Hematopoietic multipotent progenitor cell treated with erythropoietin and hydrocortisone succinate and interleukin-3 and kit ligand, for 4 days (in vitro differentiated cells): ENCODE results near the gene PARP15.
A peak's percentile ranks its signal among the peaks of the same experiment; 100 is the strongest.
"Not testable (repeated sequence)": the region's sequence is repeated elsewhere in the genome, so short reads cannot be mapped to it uniquely, and the experiment has no call there.

Experiments
- DNase-seq: peaks from one replicate; pipeline ENCODE4 v3.0.0-alpha.2; 2015

The PARP15 gene

GRCh38 chr3:122577409-122578031 is at the start of gene PARP15:
TSS of gene PARP15 (plus strand) at chr3:122577650. CDS start at chr3:122577668, 18 bp downstream.
- peak; percentile 83 for DNase-seq

DNA sequence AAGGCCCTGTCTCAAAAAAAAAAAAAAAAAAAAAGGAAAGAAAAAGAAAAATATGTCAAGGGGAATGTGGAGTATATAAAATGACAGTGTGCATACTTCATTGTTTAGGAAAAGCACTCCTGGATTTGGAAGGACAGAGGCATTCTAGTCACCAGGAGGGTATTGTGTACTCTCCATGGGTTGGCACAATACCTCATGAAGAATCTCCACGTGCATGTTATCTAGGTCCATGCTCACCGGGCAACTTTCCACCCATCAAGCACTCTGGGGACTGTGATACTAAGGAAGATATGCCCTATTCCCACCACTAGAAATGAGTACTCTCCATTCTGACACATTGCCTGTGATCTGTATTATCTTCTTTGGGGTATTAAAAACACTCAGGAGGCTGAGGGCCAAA is 47.3 kb upstream of the PARP15 start:
- no peak for DNase-seq

- no peak for DNase-seq
Measured at GRCh38 chr3:122533480-122533879, 44.0 kb upstream of the PARP15 start.

DNA sequence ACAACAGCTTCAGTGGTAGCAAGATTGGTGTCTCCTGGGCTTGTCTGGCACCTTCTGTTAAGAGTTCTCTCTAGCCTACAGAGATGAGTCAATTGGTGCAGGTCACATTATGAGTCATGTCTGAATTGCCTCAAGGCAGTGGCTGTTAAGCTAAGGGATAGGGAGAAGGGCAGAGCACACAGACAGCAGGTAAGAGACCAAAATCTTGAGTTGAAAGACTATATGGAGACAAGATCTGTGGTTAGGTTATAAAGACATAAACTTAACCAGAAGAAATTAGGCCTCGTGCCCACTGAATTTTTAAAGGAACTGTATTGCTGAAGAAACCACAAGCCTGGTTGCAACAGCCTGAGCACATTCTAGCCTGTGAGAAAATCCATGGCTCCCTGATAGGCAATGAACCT is 43.5 kb upstream of the PARP15 start:
- DNase-seq: peak; percentile 79

- DNase-seq: no peak
Measured at GRCh38 chr3:122535964-122536631, 41.4 kb upstream of the PARP15 start.

DNA sequence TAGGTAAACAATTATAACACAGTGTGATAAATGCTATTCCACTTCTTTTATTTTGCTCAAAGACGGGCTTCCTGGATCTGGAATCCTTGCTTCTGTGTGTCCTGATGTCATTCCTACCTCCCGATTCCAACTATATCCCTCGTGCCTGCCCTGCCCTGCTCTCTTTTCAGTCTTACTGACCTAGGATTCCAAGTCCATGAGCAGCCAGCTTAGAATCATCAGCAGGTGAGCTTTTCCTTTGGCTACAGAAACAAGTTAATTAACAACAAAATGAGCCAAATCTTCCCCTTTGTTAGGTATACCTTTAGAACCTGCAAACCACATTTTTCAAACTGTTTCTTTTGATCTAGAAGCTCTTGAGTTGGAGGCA is 40.8 kb upstream of the PARP15 start:
- no peak for DNase-seq

DNA sequence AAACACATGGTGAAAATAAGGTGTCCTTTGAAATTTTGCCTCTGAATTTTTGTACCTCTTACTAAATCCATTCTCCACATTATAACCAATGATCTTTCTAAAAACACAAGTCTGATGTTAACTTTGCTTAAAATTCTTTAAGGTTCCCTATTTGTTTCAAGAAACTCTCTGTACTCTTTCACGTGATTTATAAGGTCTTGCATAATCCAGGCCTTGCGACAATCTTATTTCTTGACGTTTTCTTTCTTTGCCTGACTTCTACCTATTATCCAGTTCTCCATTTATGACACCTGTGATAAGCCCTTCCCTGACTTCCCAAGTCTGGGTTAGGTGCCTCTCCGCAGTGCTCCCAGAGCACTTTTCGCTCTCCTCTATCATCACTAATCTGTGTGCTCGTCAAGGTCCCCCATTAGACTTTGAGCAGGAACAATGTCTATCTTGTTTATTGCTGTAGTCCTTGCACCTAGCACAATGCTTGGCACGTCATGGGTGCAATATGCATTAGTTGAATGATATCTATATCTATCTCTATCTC is 38.4 kb upstream of the PARP15 start:
- peak; percentile 42 for DNase-seq

DNA sequence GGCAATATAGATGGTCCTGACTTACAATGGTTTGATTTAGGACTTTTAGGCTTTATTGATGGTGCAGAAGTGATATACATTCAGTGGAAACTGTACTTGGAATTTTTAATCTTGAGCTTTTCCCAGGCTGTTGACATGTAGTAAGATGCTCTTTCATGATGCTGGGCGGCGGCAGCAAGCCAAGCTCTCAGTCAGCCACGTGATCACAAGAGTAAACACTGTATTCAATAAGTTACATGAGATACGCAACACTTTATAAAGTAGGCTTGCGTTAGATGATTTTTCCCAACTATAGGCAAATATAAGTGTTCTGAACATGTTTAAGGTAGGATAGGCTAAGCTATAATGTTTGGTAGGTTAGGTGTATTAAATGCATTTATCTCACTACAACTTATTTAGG is 31.3 kb upstream of the PARP15 start:
- DNase-seq: no peak

GRCh38 chr3:122548076-122548475 is 29.4 kb upstream of the PARP15 start:
- no peak for DNase-seq

DNA sequence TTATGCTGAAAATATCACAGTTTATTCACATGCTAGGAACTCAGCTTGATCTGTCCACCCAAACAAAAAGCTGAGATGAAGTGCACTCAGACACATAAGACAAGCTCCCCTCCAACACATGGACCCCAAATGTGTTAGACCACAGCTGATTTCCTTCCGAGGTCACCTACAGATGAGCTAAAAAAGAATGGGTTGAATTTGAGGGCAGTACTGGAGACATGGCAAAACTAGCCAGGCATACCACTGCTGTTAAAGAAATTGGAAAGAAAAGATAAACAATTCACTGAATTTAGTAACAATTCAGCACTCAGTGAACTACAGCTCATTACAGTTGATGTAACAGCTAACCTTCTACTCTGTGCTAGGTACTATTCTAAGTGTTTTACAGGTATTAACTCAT is 28.8 kb upstream of the PARP15 start:
- DNase-seq: no peak

- DNase-seq: no peak
Measured at GRCh38 chr3:122553171-122553570, 24.3 kb upstream of the PARP15 start.

DNA sequence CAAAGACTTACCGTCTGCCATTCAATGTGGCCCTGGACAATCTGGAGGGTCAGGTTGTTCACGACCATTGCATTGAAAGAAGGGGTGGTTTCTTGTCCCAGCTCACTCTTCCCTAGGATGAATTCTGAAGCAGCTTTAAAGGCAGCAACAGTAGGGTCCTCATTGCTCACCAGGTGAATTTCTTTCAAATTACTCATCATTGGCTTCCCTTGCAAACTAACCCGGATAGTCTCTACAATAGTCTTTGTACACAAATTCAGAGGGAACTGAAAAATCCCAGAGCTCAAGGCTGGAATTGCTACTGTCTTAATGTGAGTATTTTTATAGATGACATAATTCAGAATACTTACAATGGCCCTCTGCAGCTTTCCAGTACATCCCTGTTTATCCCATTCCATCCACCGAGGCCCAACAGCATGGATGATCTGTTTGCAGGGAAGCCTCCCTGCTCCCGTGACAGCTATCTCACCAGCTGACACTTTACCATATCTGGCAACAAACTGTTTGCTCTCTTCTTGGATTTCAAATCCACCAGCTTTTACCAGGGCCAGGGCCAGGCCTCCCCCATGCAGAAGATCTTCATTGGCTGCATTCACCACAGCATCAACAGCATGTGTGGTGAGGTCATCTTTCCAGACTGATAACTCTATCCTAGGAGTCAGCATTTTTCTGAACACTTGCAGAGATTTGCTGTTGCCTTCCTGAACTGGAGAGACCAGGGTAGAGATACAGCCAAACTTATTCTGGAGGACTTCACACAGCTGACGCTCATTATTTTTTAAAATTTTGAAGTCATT is 22.0 kb upstream of the PARP15 start:
- no peak for DNase-seq

GRCh38 chr3:122557356-122557755 is 20.1 kb upstream of the PARP15 start:
- DNase-seq: no peak

- DNase-seq: no peak
Measured at GRCh38 chr3:122558605-122559004, 18.8 kb upstream of the PARP15 start.

- peak; percentile 31 for DNase-seq
Measured at GRCh38 chr3:122559906-122560305, 17.5 kb upstream of the PARP15 start.

DNA sequence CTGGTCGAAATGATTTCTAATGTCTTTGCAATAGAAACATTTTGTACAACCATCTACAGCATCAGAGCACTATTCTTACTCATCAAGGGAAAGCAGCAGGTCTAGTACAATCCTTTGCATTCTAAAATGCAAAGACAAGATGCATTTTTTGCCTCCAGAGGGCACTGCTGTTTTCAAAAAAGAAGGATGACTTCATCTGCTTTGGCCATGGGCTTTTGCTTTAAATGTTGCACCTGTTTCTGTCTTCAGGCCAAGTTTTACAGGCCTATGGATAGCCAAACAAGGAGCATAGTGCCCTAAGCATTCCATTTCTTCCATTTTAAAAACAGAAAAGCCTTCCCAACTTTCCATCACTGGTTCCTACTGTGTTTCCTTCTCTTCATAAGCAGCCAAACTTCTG is 16.8 kb upstream of the PARP15 start:
- peak; percentile 86 for DNase-seq

GRCh38 chr3:122562923-122563716 is 14.3 kb upstream of the PARP15 start:
- DNase-seq: peak; percentile 38

GRCh38 chr3:122563717-122564025 is 13.8 kb upstream of the PARP15 start:
- DNase-seq: peak; percentile 51

- peak; percentile 92 for DNase-seq
Measured at GRCh38 chr3:122564155-122564912, 13.1 kb upstream of the PARP15 start, which contains the start of the genes DTX3L and PARP9. TSS of gene DTX3L (plus strand) at chr3:122564338. CDS start at chr3:122564427, 89 bp downstream. TSS of gene PARP9 (minus strand) at chr3:122564300. CDS start at chr3:122559620, 4,680 bp downstream.

- not testable (repeated sequence) for DNase-seq
Measured at GRCh38 chr3:122568131-122568530, 9.3 kb upstream of the PARP15 start.

DNA sequence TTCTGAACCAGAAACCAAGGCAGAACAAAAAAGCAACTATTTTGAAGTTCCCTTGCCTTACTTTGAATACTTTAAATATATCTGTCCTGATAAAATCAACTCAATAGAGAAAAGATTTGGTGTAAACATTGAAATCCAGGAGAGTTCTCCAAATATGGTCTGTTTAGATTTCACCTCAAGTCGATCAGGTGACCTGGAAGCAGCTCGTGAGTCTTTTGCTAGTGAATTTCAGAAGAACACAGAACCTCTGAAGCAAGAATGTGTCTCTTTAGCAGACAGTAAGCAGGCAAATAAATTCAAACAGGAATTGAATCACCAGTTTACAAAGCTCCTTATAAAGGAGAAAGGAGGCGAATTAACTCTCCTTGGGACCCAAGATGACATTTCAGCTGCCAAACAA is 8.7 kb upstream of the PARP15 start:
- DNase-seq: no peak

DNA sequence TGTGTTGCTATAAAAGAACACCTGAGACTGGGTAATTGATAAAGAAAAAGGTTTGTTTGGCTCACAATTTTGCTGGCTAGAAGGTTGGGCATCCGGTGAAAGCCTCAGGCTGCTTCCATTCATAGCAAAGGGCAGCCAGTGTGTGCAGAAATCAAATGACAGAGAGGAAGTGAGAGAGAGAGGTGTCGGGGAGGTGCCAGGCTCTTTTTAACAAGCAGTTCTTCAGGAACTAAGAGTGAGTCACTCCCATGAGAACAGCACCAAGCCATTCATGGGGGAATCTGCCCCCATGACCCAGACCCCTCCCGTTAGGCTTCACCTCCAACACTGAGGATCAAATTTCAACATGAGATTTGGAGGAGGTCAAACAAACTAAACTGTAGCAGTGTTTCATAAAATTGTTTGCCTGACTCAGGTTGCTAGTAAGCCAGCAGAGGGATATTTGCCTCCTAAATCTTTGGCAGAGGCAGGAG is 4.5 kb upstream of the PARP15 start:
- DNase-seq: peak; percentile 32
